Measurements from ENCODE around the gene SIGLEC12. TPM values are rescaled to one million over a fixed set of nuclear protein-coding genes. Genes with fewer than 3 reads are reported as not detected.

SIGLEC12 gene
- total RNA-seq, 1 donor from 2014 or later: not detected

DNA sequence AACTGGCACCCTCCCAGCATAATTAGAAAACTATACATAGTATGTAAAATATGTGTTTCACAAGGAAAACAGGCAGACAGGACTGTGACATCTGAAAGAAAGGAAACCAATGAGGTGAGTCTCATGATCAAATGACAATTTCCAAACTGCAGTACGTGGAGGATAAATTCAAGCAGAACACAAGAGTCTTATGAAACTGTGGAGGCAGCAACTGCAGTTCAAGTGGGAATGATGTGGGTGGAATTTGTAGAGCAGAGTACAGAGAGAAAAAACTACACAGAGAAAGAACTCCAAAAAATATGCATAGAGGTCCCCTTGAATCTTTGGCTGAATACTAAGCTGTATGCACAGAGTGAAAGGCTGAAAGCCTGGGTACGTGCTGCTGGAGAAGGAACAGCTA is 20.2 kb upstream of the SIGLEC12 start:
- Histone ChIP-seq H3K27ac (no peak overlapping the region), H3K4me3 (no peak overlapping the region), H3K36me3 (no peaks in the 10 kb centered on the region), H3K27me3 (no peaks in the 10 kb centered on the region), H3K9me3 (ENCODE audit: low read depth) (no peaks in the 10 kb centered on the region), H3K4me2 (no peak overlapping the region), H3K4me1 (no peaks in the 10 kb centered on the region), H3K79me2 (ENCODE audit: low read depth) (no peaks in the 10 kb centered on the region), H4K20me1 (ENCODE audit: low read depth) (no peaks in the 10 kb centered on the region), H2AFZ (replicated peaks) (no peak overlapping the region), H3K9ac (no peak overlapping the region), H3F3A (ENCODE audit: low read depth) (no peaks in the 10 kb centered on the region)
- no peak for DNase-seq (ENCODE audit: low spot score)
- Mint-ChIP-seq H3K36me3 (no peaks in the 10 kb centered on the region), H3K4me3 (no peak overlapping the region), H3K9me3 (peaks cover 2% of the 10 kb centered on the region), H3K4me1 (no peaks in the 10 kb centered on the region), H3K27me3 (ENCODE audit: insufficient read depth, low read depth) (peaks cover 2% of the 10 kb centered on the region), H3K27ac (no peak overlapping the region)
- TF ChIP-seq EZH2 (IDR thresholded peaks at IDR 0.05) (no peak), EZH2phosphoT487 (IDR thresholded peaks at IDR 0.05) (no peak), CTCF (IDR thresholded peaks at IDR 0.05) (no peak)

GRCh38 chr19:51521357-51521756 is 19.8 kb upstream of the SIGLEC12 start:
- H3K4me2 ChIP-seq: no peak overlapping the region
- TF ChIP-seq EZH2 (IDR thresholded peaks at IDR 0.05): no peak
- TF ChIP-seq CTCF (IDR thresholded peaks at IDR 0.05): no peak
- no peak for TF ChIP-seq EZH2phosphoT487 (IDR thresholded peaks at IDR 0.05)
- no peaks in the 10 kb centered on the region for H3K27me3 ChIP-seq
- H3K4me3 ChIP-seq: no peak overlapping the region
- H3K27ac ChIP-seq: no peak overlapping the region
- no peaks in the 10 kb centered on the region for H3K36me3 ChIP-seq
- Mint-ChIP-seq H3K4me1 (no peaks in the 10 kb centered on the region), H3K27ac (no peak overlapping the region), H3K4me3 (no peak overlapping the region), H3K9me3 (peaks cover 2% of the 10 kb centered on the region), H3K36me3 (no peaks in the 10 kb centered on the region), H3K27me3 (ENCODE audit: insufficient read depth, low read depth) (peaks cover 5% of the 10 kb centered on the region)
- DNase-seq (ENCODE audit: low spot score): no peak
- H2AFZ ChIP-seq (replicated peaks): no peak overlapping the region
- H3K4me1 ChIP-seq: no peaks in the 10 kb centered on the region
- H3K9me3 ChIP-seq (ENCODE audit: low read depth): no peaks in the 10 kb centered on the region
- no peaks in the 10 kb centered on the region for H3K79me2 ChIP-seq (ENCODE audit: low read depth)
- no peaks in the 10 kb centered on the region for H3F3A ChIP-seq (ENCODE audit: low read depth)
- no peaks in the 10 kb centered on the region for H4K20me1 ChIP-seq (ENCODE audit: low read depth)
- no peak overlapping the region for H3K9ac ChIP-seq

DNA sequence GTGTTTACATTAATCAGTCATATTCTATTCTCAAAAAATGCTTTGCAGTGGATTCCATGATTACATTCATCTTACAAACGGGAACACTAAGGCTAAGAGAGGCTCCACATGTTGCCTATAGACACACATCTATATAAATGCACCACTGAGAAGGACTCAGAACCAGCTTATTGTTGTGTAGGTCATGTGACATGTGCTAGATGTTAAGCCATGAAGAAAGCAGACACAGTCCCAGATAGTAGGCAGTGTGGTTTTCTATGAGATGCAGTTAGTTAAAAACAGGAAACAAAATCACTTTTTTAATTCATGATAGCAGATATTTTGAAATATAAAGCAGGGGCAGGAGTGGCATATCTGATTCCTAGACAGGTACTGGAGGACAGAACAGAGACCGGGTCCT is 19.1 kb upstream of the SIGLEC12 start:
- TF ChIP-seq CTCF (IDR thresholded peaks at IDR 0.05): no peak
- no peak for TF ChIP-seq EZH2phosphoT487 (IDR thresholded peaks at IDR 0.05)
- TF ChIP-seq EZH2 (IDR thresholded peaks at IDR 0.05): no peak
- no peaks in the 10 kb centered on the region for H4K20me1 ChIP-seq (ENCODE audit: low read depth)
- H3K79me2 ChIP-seq (ENCODE audit: low read depth): no peaks in the 10 kb centered on the region

More for the DNA sequence above, 19.1 kb upstream of the SIGLEC12 start:
- H3K27ac Mint-ChIP-seq: no peak overlapping the region
- Histone ChIP-seq H3K9me3 (ENCODE audit: low read depth) (no peaks in the 10 kb centered on the region), H3K27ac (no peak overlapping the region), H3K4me2 (no peak overlapping the region), H3K9ac (no peak overlapping the region), H3K4me1 (no peaks in the 10 kb centered on the region), H3F3A (ENCODE audit: low read depth) (no peaks in the 10 kb centered on the region), H3K4me3 (no peak overlapping the region), H3K27me3 (no peaks in the 10 kb centered on the region), H3K36me3 (no peaks in the 10 kb centered on the region), H2AFZ (replicated peaks) (no peak overlapping the region)
- H3K36me3 Mint-ChIP-seq: no peaks in the 10 kb centered on the region
- H3K27me3 Mint-ChIP-seq (ENCODE audit: insufficient read depth, low read depth): peaks cover 3% of the 10 kb centered on the region
- no peak overlapping the region for H3K4me3 Mint-ChIP-seq
- H3K4me1 Mint-ChIP-seq: no peaks in the 10 kb centered on the region
- DNase-seq (ENCODE audit: low spot score): no peak
- peaks cover 2% of the 10 kb centered on the region for H3K9me3 Mint-ChIP-seq
